Kasumi-1 (cell line): ENCODE results near the gene CABCOCO1.
A peak's percentile ranks its signal among the peaks of the same experiment; 100 is the strongest.

Source experiments
- DNase-seq, 2 experiments: peaks; one replicate each; lab custom pipeline; 2025; lab: John Stamatoyannopoulos, UW

Gene CABCOCO1

GRCh38 chr10:61757525-61758397, 95.0 kb downstream of the CABCOCO1 start:
- DNase-seq, result peak in 1 of 2 experiments; percentile 22

DNA sequence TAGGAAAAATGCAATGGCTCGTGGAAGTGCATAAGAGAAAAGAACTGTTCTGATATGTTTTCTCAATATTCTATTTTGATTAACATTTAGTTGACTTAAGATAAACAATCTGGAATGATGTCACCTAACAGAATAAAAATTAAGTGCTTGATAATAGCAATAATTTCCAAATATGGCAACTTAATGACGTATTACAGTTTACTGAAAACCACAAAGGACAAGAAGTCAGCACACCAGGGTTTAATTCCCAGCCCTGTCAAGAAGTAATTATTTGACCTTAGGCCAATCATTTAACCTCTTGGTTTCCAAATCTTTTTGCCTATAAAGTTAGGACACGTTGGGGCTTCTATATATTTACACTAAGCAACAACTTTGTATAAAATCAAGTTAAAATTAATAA, 95.7 kb downstream of the CABCOCO1 start:
- no peak for DNase-seq

GRCh38 chr10:61759751-61760150, 97.0 kb downstream of the CABCOCO1 start:
- no peak for DNase-seq

DNA sequence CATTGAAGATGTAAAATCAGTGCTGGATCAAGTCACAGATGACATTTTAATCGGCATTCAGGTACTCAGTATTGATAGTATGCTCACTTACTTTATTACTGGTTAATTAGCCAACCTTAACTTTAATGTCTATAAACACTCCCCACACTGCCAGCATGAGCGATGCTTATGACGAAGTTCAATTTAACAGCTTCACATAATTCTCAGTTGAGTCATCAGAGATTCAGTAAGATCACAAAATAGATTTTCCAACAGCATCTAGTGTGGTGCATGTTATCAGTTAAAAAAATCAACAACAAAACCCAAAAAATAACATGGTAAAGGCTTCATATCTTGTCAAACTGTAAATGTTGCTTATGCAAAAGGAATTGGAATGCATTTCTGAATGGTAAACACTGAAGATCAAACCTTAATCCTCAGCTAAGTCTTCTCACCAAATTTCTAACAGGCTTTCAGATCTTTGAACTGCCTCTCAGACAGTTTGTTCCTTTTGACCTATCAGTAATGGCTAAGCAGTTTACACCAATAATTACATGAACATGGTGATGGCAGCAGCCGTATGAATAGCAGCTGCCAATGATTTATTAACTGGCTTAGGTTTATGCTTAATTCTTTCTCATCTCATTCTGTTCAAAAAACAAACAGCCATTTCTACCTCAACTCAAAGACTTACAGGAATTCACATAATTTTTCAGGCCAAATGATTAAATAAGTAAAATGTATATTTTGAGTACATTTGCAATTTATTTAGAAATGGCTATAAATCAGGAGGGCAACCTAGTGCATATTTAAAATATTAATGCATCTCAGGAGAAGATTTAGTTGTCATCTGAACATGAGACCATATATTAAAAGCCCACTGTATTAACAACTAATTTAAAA, 98.5 kb downstream of the CABCOCO1 start:
- DNase-seq, result no peak

DNA sequence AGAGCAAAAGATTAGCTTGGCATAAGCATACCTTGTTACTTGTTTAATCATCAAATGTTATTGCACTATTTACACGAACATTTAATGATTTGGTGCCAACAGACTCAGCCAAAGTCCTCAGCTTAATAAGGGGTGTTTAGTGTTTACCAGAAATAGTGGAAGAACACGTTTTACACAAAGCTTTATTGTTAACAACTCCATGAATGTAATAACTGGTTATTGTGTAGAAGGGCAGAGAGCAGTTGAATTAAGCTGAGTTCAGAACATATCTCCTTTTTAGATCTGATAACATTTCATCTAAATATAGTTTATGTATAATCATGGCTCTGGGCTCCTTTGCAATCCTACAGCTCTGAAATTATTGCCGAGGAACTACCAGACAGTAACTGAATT, 99.1 kb downstream of the CABCOCO1 start:
- DNase-seq, result no peak

DNA sequence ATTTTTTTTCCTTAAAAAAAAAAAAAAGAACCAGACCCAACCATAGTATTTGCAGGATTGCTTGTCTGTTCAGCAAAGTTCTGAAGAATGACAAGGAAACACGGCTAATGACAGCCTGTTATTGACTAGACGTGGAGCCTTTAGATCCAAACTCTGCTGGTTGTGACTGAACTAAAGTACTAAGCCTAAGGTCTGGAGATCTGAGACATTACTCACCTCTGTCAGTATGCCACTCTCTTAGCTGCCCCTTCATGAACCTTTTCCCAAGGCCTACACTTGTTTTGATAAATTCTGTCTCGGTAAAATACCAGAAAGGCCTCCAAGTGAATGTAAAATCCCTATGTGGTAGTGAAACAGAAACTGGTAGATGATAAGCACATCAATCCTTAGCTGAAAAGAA, 101.0 kb downstream of the CABCOCO1 start:
- DNase-seq, result no peak

- no peak for DNase-seq
Observed at GRCh38 chr10:61764486-61764885, 101.8 kb downstream of the CABCOCO1 start.

DNA sequence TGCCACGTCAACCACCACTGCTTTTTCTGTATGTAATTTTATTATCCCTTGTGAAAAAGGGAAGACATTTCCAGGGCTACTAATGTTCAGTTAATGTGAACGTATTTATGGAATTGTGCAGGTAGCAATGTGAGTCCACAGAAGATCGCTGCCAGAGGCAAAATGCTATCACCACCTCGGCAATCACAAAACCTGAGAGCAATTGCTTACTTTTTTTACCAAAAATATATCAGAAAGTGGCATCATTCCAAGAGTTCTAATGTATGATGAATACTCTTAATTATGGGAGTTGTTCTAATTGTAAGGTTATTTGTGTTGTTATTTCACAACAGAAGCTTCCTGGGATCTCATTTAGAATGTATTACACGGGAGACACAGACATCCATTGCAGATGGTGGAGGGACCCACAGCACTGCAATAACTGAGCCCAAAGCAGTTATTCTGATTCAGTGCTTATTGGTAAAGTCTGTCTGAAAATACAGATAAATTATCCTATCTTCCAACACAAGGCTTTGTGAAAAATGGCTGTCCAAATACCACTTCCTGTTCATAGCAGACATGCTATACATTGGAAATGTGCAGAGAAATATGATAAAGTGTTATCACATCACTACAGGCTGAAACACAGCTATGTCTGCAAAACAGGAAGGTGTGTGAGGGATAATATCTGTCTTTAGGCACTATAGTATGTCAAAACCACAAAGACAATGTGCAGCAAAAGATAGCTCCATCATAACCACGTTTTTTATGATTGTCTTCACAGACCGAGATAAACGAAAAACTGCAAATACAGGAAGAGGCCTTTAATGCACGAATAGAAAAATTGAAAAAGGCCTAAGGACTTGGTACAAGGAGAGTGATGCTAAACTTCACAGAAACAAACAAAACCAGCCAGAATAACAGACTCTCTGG, 102.7 kb downstream of the CABCOCO1 start:
- peak; percentile 93 to 96 for DNase-seq

- DNase-seq, result no peak
Observed at GRCh38 chr10:61766927-61767326, 104.2 kb downstream of the CABCOCO1 start.

- DNase-seq, result no peak
Observed at GRCh38 chr10:61774031-61774430, 111.3 kb downstream of the CABCOCO1 start.

DNA sequence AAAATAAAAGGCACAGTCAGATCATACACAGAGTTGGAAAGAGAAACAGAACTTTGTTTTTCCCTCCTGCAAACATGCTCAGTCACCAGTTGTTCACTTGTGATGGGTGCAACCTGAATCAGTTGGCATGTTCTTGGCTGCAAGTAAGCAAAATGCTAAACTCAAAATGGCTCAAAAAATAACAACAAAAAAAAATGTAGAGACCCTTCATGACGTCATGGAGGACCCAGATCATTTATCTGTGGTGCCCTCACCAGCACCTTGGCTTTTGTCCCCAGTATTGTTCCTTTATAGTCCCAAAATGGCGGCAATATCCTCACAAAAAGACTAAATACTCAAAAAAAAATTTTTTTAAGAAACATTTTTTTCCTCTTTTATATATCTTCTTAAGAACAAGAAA, 112.4 kb downstream of the CABCOCO1 start:
- no peak for DNase-seq

DNA sequence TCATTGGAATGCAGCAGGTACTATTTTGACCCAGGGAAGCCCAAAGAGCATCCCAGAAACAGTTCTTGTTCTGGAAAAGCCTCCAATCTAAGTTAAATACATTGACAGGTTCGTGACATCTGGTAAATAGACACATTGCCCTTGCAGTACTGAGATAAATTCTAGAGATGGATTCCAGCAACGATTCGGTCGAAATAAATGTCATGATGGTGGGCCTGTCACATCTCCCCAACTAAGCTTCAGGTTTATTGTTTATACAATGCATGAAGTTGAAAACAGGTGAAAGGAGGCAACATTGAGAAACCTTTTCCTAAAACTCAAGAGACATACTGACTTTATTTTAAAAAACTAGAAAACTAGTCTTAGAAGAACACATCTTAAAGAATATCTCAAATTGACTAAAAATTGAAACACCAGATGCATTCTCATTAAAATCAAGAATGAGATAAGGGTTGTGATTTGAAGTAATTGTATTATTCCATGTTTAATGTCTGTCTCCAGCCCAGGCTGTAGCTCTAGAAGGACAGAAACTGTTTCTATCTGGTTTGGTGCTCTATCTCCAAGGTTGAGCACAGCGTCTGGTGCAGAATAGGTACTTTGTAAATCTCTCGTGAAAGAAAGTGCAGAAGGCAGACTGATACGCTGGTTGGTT, 114.0 kb downstream of the CABCOCO1 start:
- no peak for DNase-seq

DNA sequence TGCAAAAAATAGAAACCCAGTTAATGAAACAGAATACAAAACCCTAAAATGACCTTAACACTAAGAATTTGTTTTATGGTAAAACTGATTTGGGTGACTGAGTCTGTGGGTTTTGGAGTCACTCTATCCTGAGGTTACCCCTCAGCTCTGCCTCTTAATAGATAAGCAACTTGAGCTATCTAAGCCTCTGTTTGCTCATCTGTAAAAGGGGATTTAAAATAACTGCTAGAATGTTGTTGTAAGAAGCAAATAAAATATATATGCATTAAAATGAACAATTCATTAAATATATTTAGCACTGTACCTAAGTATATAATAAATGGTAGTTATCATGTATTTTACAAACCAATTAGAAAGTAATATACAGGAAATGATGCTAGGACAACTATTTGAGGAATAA, 115.4 kb downstream of the CABCOCO1 start:
- DNase-seq, result no peak

- no peak for DNase-seq
Observed at GRCh38 chr10:61779276-61779675, 116.5 kb downstream of the CABCOCO1 start.

DNA sequence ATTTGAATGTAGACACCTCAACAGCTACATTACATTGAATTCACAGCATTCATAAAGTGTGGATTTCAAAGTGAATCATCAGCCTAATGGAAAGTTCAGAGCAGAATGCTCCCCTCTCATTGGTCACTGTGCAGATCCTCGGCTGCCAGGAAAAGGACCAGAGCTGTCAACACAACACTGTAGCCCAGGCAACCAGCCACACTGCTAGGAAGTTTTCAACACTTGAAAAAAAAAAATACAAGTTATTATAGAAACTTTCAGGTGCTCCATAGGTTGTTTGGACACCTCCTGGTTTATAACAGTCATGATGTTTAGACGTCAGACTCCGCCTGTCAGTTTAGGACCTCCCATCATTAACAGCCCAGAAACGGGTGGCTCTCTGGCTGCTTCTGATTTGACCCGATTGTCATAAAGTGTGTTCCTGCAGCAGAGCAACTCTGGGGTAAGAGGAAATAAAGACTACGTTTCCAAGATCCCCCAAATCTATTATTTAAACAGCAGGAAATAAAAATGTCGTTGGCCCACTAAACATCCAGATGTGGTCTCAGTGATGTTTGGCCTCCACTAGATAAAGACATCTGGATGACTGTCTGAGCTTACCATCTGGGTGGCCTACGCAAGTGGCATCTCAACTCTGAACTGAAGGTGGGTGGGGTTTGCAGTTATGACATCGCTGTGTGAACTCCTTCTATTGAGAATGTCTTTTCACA, 117.4 kb downstream of the CABCOCO1 start:
- no peak for DNase-seq

DNA sequence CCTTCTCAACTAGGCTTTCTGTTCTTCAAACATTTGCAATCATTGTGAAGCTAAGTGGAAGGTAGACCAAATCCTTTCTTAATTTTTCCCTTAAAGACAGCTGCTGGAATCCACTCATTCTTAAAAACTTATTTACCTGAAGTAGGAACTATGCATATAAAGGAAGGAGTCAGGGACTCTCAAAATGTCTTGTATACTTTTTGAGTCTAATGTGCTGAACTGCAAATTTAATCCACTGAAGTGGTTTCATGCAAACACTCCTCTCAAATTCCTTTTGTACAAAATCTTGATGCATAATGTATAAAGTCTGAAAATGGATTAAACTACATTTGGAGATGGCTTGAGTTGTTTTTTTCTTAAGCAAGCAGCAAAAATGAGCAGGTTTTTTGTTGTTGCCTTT, 118.0 kb downstream of the CABCOCO1 start:
- DNase-seq, result no peak

DNA sequence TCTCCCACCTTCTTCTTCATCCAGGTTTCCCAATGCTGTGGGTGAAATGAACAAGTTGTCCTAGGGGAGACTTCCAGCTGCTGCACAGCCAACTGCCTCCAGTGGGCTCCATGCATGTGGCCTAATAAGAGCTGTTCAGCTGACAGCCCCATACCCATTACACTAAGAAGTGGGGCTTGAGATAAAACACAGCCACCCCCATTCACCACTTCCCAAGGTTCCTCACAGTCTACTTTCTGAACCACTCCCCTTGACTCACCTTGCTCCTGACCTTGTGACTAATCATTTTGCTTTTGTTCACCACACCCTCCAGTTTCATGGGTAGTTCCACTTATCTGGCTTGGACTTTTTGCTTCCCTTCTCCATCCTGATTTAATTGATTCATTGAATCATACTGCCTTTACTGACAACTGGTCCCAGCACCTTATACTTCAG, 119.3 kb downstream of the CABCOCO1 start:
- DNase-seq, result no peak

GRCh38 chr10:61784354-61785133, 121.8 kb downstream of the CABCOCO1 start:
- DNase-seq, result no peak

DNA sequence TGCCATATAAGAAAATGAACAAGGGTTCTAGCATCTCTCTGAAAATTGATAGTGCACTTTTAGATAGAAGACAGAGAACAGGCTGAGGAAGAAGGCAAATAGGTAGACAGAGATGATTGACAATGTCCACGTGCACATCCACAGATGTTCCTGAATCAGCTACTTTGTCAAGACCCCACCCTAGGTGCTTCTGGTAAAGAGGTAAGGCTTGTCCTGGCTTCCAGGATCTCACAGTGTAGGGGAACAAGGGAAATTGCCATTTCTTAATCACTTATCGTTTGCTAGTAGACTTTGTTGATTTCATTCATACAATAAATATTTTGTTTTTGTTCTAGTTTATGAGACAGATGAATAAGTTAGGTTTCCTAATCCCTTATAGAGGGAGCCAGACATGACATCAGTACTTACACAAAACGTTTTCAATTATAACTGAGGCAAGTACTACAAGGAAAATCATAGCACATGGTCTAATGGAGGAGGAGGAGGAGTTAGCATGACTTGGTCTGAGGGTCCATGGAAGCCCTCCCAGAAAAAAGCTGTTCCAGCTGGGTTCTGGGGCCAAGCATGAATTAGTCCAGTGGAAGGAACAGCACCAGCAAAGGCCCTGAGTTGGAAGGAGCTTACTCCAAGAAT, 122.9 kb downstream of the CABCOCO1 start:
- DNase-seq, result no peak
